CD14-positive monocyte (primary cell): ENCODE data around the gene DEAF1. TPM values are rescaled to one million over a fixed set of nuclear protein-coding genes. Genes with fewer than 3 reads are reported as not detected.
"Not testable (repeated sequence)": the region's sequence is repeated elsewhere in the genome, so short reads cannot be mapped to it uniquely, and the experiment has no call there.

Experiments used
- DNase-seq, 3 donors: peaks; one replicate each; pipeline ENCODE4 v3.0.0-alpha.2; 2011 to 2022
- H2AFZ ChIP-seq: 2 replicates; pipeline ENCODE4 v1.6.0; 2012; ENCODE audit warnings: mild to moderate bottlenecking, low read depth, low read length, inconsistent platforms; ENCODE audit not compliant: insufficient read depth, poor library complexity, severe bottlenecking
- H3K27ac ChIP-seq, 2 donors: 1 replicate in 1 of 2; 2 replicates in 1 of 2; pipeline ENCODE4 v1.5.1; 2012 to 2013; ENCODE audit warnings: low read length in 2 of 2, control low read depth in 1 of 2, inconsistent platforms in 1 of 2, low read depth in 1 of 2, mild to moderate bottlenecking in 1 of 2
- H3K27me3 ChIP-seq, 2 donors: one replicate each; pipeline versions ENCODE4 v1.6.0 to v1.6.1; 2011 to 2013; ENCODE audit warnings: low read length in 2 of 2; ENCODE audit not compliant: control insufficient read depth in 2 of 2, insufficient read depth in 2 of 2
- H3K36me3 ChIP-seq, 2 donors: replicated peaks in 1 of 2; 1 replicate in 1 of 2; 2 replicates in 1 of 2; pipeline versions ENCODE4 v1.5.1 to v1.6.1; 2012 to 2013; ENCODE audit warnings: low read length in 2 of 2, control low read depth in 1 of 2, inconsistent platforms in 1 of 2, mild to moderate bottlenecking in 1 of 2; ENCODE audit not compliant: insufficient read depth in 2 of 2, control insufficient read depth in 1 of 2
- H3K4me1 ChIP-seq, 2 donors: 1 replicate in 1 of 2; 2 replicates in 1 of 2; pipeline versions ENCODE4 v1.5.1 to v1.6.1; 2012 to 2013; ENCODE audit warnings: low read length in 2 of 2, control low read depth in 1 of 2, inconsistent platforms in 1 of 2, mild to moderate bottlenecking in 1 of 2, moderate library complexity in 1 of 2; ENCODE audit not compliant: insufficient read depth in 2 of 2, control insufficient read depth in 1 of 2
- H3K4me2 ChIP-seq: replicated peaks from 2 replicates; pipeline ENCODE3; 2012; ENCODE audit warnings: low read length, moderate library complexity, mild to moderate bottlenecking; ENCODE audit not compliant: poor library complexity, severe bottlenecking; ENCODE audit errors: extremely low read depth
- H3K4me3 ChIP-seq, 3 experiments: fragments of 200-600 bp in 1 of 3; sonication (generic) in 1 of 3; replicated peaks in 1 of 3; 1 replicate in 2 of 3; 2 replicates in 1 of 3; pipeline ENCODE4 v1.5.1; 2011 to 2013; ENCODE audit warnings: low read length in 3 of 3, mild to moderate bottlenecking in 3 of 3, control low read depth in 2 of 3, low read depth in 2 of 3, inconsistent platforms in 1 of 3, moderate library complexity in 1 of 3
- H3K79me2 ChIP-seq: 2 replicates; pipeline ENCODE4 v1.6.0; 2012; ENCODE audit warnings: mild to moderate bottlenecking, control low read depth, inconsistent platforms, low read length, moderate library complexity; ENCODE audit not compliant: insufficient read depth
- H3K9ac ChIP-seq: 2 replicates; pipeline ENCODE4 v1.6.0; 2017; ENCODE audit warnings: low read length, mild to moderate bottlenecking; ENCODE audit not compliant: insufficient read depth, poor library complexity, severe bottlenecking
- H3K9me3 ChIP-seq, 2 donors: replicated peaks in 1 of 2; 1 replicate in 1 of 2; 2 replicates in 1 of 2; pipeline versions ENCODE4 v1.5.1 to v1.6.1; 2012 to 2013; ENCODE audit warnings: low read length in 2 of 2, control low read depth in 1 of 2; ENCODE audit not compliant: control insufficient read depth in 1 of 2, insufficient read depth in 1 of 2
- H4K20me1 ChIP-seq: 2 replicates; pipeline ENCODE4 v1.6.0; 2012; ENCODE audit warnings: mild to moderate bottlenecking, low read length, control low read depth, moderate library complexity; ENCODE audit not compliant: insufficient read depth
- H3K27ac Mint-ChIP-seq, 7 donors: one replicate each; pipeline ENCODE4 v1.8.0; 2020; ENCODE audit warnings: mild to moderate bottlenecking in 7 of 7, mixed read lengths in 7 of 7, moderate library complexity in 6 of 7, inconsistent platforms in 2 of 7
- H3K27me3 Mint-ChIP-seq, 3 donors: one replicate each; pipeline ENCODE4 v1.8.0; 2021 to 2022; ENCODE audit warnings: low read depth in 3 of 3, mild to moderate bottlenecking in 3 of 3, mixed read lengths in 3 of 3, moderate library complexity in 3 of 3, inconsistent platforms in 1 of 3
- H3K36me3 Mint-ChIP-seq, 2 donors: one replicate each; pipeline ENCODE4 v1.8.0; 2020; ENCODE audit warnings: mixed read lengths in 2 of 2, inconsistent platforms in 1 of 2, mild to moderate bottlenecking in 1 of 2
- H3K4me1 Mint-ChIP-seq: one replicate; pipeline ENCODE4 v1.8.0; 2020; ENCODE audit warnings: mild to moderate bottlenecking, mixed read lengths
- H3K4me3 Mint-ChIP-seq, 2 donors: one replicate each; pipeline ENCODE4 v1.8.0; 2020; ENCODE audit warnings: mild to moderate bottlenecking in 2 of 2, mixed read lengths in 2 of 2, moderate library complexity in 1 of 2
- H3K9me3 Mint-ChIP-seq, 7 donors: one replicate each; pipeline ENCODE4 v1.8.0; 2020 to 2022; ENCODE audit warnings: mixed read lengths in 7 of 7, mild to moderate bottlenecking in 6 of 7, moderate library complexity in 6 of 7, inconsistent platforms in 2 of 7
- CTCF ChIP-seq: fragments of 200-600 bp; IDR thresholded peaks from one replicate; pipeline ENCODE4 v1.8.0; 2022; ENCODE audit warnings: antibody characterized with exemption, mild to moderate bottlenecking
- WGBS: methylation state at CpG from one replicate; pipeline ENCODE4 v1.1.5; 2013; ENCODE audit warnings: missing lambda C conversion rate; ENCODE audit not compliant: insufficient coverage; 5-methylcytosine and 5-hydroxymethylcytosine counted together
- intact Hi-C, 2 donors: fragments of 100-400 bp; cut with micrococcal nuclease; formaldehyde crosslinking; loops; one replicate each; pipeline versions ENCODE4 v1.15.0 to v1.15.1; 2023
- polyA plus RNA-seq, 3 donors: library from polyadenylated mRNA; depleted of rRNA in 1 of 3; unstranded in 2 of 3; stranded (reverse) in 1 of 3; fragments of 300-500 nt in 2 of 3; fragments of >200 nt in 1 of 3; fragmentation: Illumina TruSeq in 2 of 3; gene quantifications; 1 replicate in 2 of 3; 2 replicates in 1 of 3; pipeline ENCODE4 v1.2.3, GENCODE V29; 2012 to 2021

The DEAF1 gene
- polyA plus RNA-seq, 3 donors: 18.0 to 22.3 (median 22.2) TPM

- H3K9me3 Mint-ChIP-seq: peaks cover 0 to 12% (median 4%) of the 10 kb centered on the region in 7 donors
- Histone ChIP-seq H2AFZ (no peak overlapping the region), H3K79me2 (no peaks in the 10 kb centered on the region), H3K4me2 (no peak overlapping the region), H3K36me3 (peaks cover 17 to 57% of the 10 kb centered on the region in 2 donors), H3K27me3 (no peaks in the 10 kb centered on the region), H3K9me3 (peaks cover 0 to 6% of the 10 kb centered on the region in 2 donors), H3K27ac (no peak overlapping the region), H4K20me1 (no peaks in the 10 kb centered on the region), H3K4me3 (no peak overlapping the region), H3K9ac (no peak overlapping the region), H3K4me1 (no peaks in the 10 kb centered on the region)
- intact Hi-C loops: no loop called here
- no peak overlapping the region for H3K27ac Mint-ChIP-seq
- no peaks in the 10 kb centered on the region for H3K27me3 Mint-ChIP-seq
- WGBS: 98% methylated on average over 6 of the region's 10 CpGs
- H3K4me1 Mint-ChIP-seq: no peaks in the 10 kb centered on the region
- H3K4me3 Mint-ChIP-seq: no peak overlapping the region
- DNase-seq: no peak
- no peak for TF ChIP-seq CTCF
- H3K36me3 Mint-ChIP-seq: peaks cover 35 to 79% of the 10 kb centered on the region in 2 donors
These were observed 44.5 kb downstream of the DEAF1 start for GRCh38 chr11:650482-650881.

GRCh38 chr11:647672-648158 lies 47.3 kb downstream of the DEAF1 start:
- H4K20me1 ChIP-seq, H3K4me2 ChIP-seq, H3K4me1 ChIP-seq, H2AFZ ChIP-seq, H3K4me3 ChIP-seq, H3K27me3 ChIP-seq, intact Hi-C loops, H3K27me3 Mint-ChIP-seq, H3K4me3 Mint-ChIP-seq, H3K27ac ChIP-seq, H3K9ac ChIP-seq, H3K79me2 ChIP-seq, H3K9me3 Mint-ChIP-seq, H3K4me1 Mint-ChIP-seq, DNase-seq, H3K27ac Mint-ChIP-seq, H3K9me3 ChIP-seq: not testable (repeated sequence)
- peaks cover 26 to 73% of the 10 kb centered on the region in 2 donors for H3K36me3 ChIP-seq
- WGBS: 97% methylated on average over 4 of the region's 14 CpGs
- H3K36me3 Mint-ChIP-seq: peaks cover 38 to 87% of the 10 kb centered on the region in 2 donors
